ENCODE measurements around the gene SLC12A8. TPM values are rescaled to one million over a fixed set of nuclear protein-coding genes. Genes with fewer than 3 reads are reported as not detected.
A peak's percentile ranks its signal among the peaks of the same experiment; 100 is the strongest.

Gene SLC12A8
- total and polyA plus RNA-seq, 2 experiments from 2014 or later: 3.4 to 7.8 TPM

- in situ Hi-C loops (cut with MboI): no loop called here
- Histone ChIP-seq H3K9ac (no peak overlapping the region), H3K9me2 (ENCODE audit: insufficient read depth) (no peaks in the 10 kb centered on the region), H2AFZ (no peak overlapping the region), H4K20me1 (ENCODE audit: insufficient read depth) (no peaks in the 10 kb centered on the region), H3K9me3 (ENCODE audit: low read depth) (no peaks in the 10 kb centered on the region), H3K4me3 (no peak overlapping the region), H3K27me3 (replicated peaks; ENCODE audit: insufficient read depth) (no peaks in the 10 kb centered on the region), H3F3A (ENCODE audit: insufficient read depth) (peaks cover 21% of the 10 kb centered on the region), H3K4me2 (ENCODE audit: unreplicated experiment) (no peak overlapping the region), H3K27ac (no peak overlapping the region), H3K36me3 (ENCODE audit: low read depth) (no peaks in the 10 kb centered on the region), H3K79me2 (ENCODE audit: insufficient read depth) (no peaks in the 10 kb centered on the region), H3K4me1 (ENCODE audit: insufficient read depth) (peaks cover 25% of the 10 kb centered on the region)
- no peak for DNase-seq
- TF ChIP-seq EZH2 (IDR thresholded peaks at IDR 0.05; ENCODE audit: insufficient read depth, poor library complexity, severe bottlenecking) (no peak), EZH2phosphoT487 (IDR thresholded peaks at IDR 0.05; ENCODE audit: insufficient read depth, low read depth) (no peak)
- WGBS, 2 experiments (ENCODE audit: low coverage in 1 of 2, low lambda C conversion rate in 2 of 2, missing lambda C conversion rate in 2 of 2): 85 to 97% methylated on average over 1 of the region's 1 CpG
Observed at GRCh38 chr3:125103406-125103805, 109.1 kb downstream of the SLC12A8 start.

GRCh38 chr3:125102470-125102869, 110.1 kb downstream of the SLC12A8 start:
- WGBS, 2 experiments (ENCODE audit: low coverage in 1 of 2, low lambda C conversion rate in 2 of 2, missing lambda C conversion rate in 2 of 2): 90 to 91% methylated on average over 6 of the region's 6 CpGs
- Histone ChIP-seq H3K4me2 (ENCODE audit: unreplicated experiment) (no peak overlapping the region), H3F3A (ENCODE audit: insufficient read depth) (peaks cover 11% of the 10 kb centered on the region), H3K27me3 (replicated peaks; ENCODE audit: insufficient read depth) (no peaks in the 10 kb centered on the region), H3K36me3 (ENCODE audit: low read depth) (no peaks in the 10 kb centered on the region), H3K27ac (no peak overlapping the region), H3K4me1 (ENCODE audit: insufficient read depth) (peaks cover 20% of the 10 kb centered on the region), H2AFZ (no peak overlapping the region), H3K9me3 (ENCODE audit: low read depth) (no peaks in the 10 kb centered on the region), H3K9ac (no peak overlapping the region), H3K4me3 (no peak overlapping the region), H3K79me2 (ENCODE audit: insufficient read depth) (no peaks in the 10 kb centered on the region), H4K20me1 (ENCODE audit: insufficient read depth) (no peaks in the 10 kb centered on the region), H3K9me2 (ENCODE audit: insufficient read depth) (no peaks in the 10 kb centered on the region)
- no peak for TF ChIP-seq EZH2phosphoT487 (IDR thresholded peaks at IDR 0.05; ENCODE audit: insufficient read depth, low read depth)
- no peak for TF ChIP-seq EZH2 (IDR thresholded peaks at IDR 0.05; ENCODE audit: insufficient read depth, poor library complexity, severe bottlenecking)
- in situ Hi-C loops (cut with MboI): no loop called here
- DNase-seq: no peak

DNA sequence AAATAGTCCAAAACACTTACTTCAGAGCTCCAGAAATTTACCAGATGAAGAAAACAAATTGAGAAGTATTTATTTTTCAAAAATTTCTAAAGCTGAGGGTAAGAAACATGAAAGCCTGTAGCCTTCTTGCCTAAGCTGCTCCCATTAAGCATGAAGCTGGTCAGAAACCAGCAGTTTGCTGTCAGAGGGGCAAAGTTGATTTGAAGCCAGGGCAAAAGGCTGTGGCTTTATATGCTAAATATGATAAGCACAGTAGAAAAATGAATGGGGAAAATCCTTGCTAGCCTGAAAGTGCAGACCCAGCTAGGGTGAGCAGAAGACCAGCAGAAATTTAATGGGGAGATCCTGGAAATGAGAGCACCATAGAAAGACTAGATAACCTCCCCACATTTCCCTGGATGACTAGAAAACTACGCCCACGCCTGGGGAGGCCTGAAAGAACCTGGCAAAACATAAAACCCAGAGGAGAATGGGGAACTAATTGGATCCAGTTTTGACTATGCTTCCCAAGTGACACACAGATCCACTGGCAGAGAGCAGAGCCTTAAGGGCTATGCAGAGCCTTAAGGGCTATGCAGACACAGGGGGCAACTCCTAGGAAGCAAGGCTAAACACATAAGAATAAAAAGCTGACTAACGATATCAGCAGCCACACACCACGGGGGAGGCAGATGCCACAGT, 113.8 kb downstream of the SLC12A8 start:
- no peaks in the 10 kb centered on the region for H3K36me3 ChIP-seq (ENCODE audit: low read depth)
- no peaks in the 10 kb centered on the region for H3K9me3 ChIP-seq (ENCODE audit: low read depth)
- H3K9me2 ChIP-seq (ENCODE audit: insufficient read depth): 0 out of 2 replicates have a peak, but pooled peaks cover 4% of the 10 kb centered on the region
- H3K27me3 ChIP-seq (replicated peaks; ENCODE audit: insufficient read depth): no peaks in the 10 kb centered on the region
- DNase-seq: peak; percentile 87
- peak overlapping the region; percentile 17 for H3K4me2 ChIP-seq (ENCODE audit: unreplicated experiment)
- peaks cover 13% of the 10 kb centered on the region for H3K4me1 ChIP-seq (ENCODE audit: insufficient read depth)
- in situ Hi-C loops (cut with MboI): no loop called here
- peak overlapping the region; percentile 1; the same call in 1 of the 2 replicates for H3K9ac ChIP-seq
- H3K79me2 ChIP-seq (ENCODE audit: insufficient read depth): no peaks in the 10 kb centered on the region
- no peak overlapping the region for H2AFZ ChIP-seq
- 20 to 23% methylated on average over 4 of the region's 4 CpGs for WGBS, 2 experiments (ENCODE audit: low coverage in 1 of 2, low lambda C conversion rate in 2 of 2, missing lambda C conversion rate in 2 of 2)
- peak overlapping the region; percentile 25 for H3K27ac ChIP-seq
- TF ChIP-seq EZH2 (IDR thresholded peaks at IDR 0.05; ENCODE audit: insufficient read depth, poor library complexity, severe bottlenecking) (no peak), EZH2phosphoT487 (IDR thresholded peaks at IDR 0.05; ENCODE audit: insufficient read depth, low read depth) (no peak)
- peaks cover 15% of the 10 kb centered on the region for H3F3A ChIP-seq (ENCODE audit: insufficient read depth)
- no peaks in the 10 kb centered on the region for H4K20me1 ChIP-seq (ENCODE audit: insufficient read depth)
- no peak overlapping the region for H3K4me3 ChIP-seq

DNA sequence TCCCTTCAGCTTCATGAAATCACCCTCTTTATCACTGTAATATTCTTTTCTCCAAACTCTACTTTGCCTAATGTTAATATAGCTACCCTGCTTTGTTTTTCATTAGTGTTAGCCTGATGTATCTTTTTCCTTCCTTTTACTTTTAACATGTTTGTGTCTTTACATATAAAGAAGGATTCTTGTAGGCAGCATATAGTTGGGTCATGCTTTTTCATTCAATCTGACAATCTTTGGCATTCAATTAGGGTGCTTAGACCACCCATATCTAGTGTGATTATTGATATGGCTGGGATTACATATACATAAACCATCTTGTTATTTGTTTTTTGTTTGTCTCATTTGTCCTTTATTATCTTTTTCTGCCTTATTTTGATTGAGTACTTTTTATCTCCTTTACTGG, 121.9 kb downstream of the SLC12A8 start:
- Histone ChIP-seq H3K27ac (no peak overlapping the region), H3K9me2 (ENCODE audit: insufficient read depth) (0 out of 2 replicates have a peak, but pooled peaks cover 4% of the 10 kb centered on the region), H3K4me1 (ENCODE audit: insufficient read depth) (peaks cover 12% of the 10 kb centered on the region), H3K27me3 (replicated peaks; ENCODE audit: insufficient read depth) (no peaks in the 10 kb centered on the region), H3K9ac (no peak overlapping the region), H2AFZ (no peak overlapping the region), H3K36me3 (ENCODE audit: low read depth) (no peaks in the 10 kb centered on the region), H3K9me3 (ENCODE audit: low read depth) (no peaks in the 10 kb centered on the region), H3F3A (ENCODE audit: insufficient read depth) (peaks cover 17% of the 10 kb centered on the region), H3K4me2 (ENCODE audit: unreplicated experiment) (no peak overlapping the region), H4K20me1 (ENCODE audit: insufficient read depth) (no peaks in the 10 kb centered on the region), H3K79me2 (ENCODE audit: insufficient read depth) (no peaks in the 10 kb centered on the region), H3K4me3 (no peak overlapping the region)
- no peak for DNase-seq
- no peak for TF ChIP-seq EZH2 (IDR thresholded peaks at IDR 0.05; ENCODE audit: insufficient read depth, poor library complexity, severe bottlenecking)
- in situ Hi-C loops (cut with MboI): no loop called here

All from GM23248 (cell line).